Caco-2 (cell line): ENCODE data around the gene FNIP1. TPM values are rescaled to one million over a fixed set of nuclear protein-coding genes. Genes with fewer than 3 reads are reported as not detected.
A peak's percentile ranks its signal among the peaks of the same experiment; 100 is the strongest.

ENCODE experiments used
- BruUV-seq: library from RNA; stranded (reverse); fragments of 400-500 nt; replicated peaks from 2 replicates; lab custom pipeline; 2021; lab: Mats Ljungman, UMichigan
- CTCF ChIA-PET: fragments of 300-600 bp; sonication (Branson Sonifier 250); formaldehyde crosslinking; loops from one replicate; lab custom pipeline; 2022; ENCODE audit warnings: antibody characterized with exemption; lab: Charles Lee
- POLR2A ChIA-PET: fragments of 300-600 bp; sonication (Branson Sonifier 250); formaldehyde crosslinking; loops from one replicate; lab custom pipeline; 2022; ENCODE audit warnings: antibody characterized with exemption; lab: Charles Lee
- DNase-seq, 2 experiments: peaks; one replicate each; pipeline versions ENCODE4 v3.0.0 to v3.0.0-alpha.2; 2020 to 2022
- H3K27me3 ChIP-seq: replicated peaks from 2 replicates; pipeline ENCODE4 v1.6.0; 2011; ENCODE audit warnings: low read length; ENCODE audit not compliant: control insufficient read depth, insufficient read depth
- H3K36me3 ChIP-seq: 2 replicates; pipeline ENCODE4 v1.5.1; 2011; ENCODE audit warnings: low read length; ENCODE audit not compliant: control insufficient read depth, insufficient read depth
- H3K4me1 ChIP-seq: fragments of 250-450 bp; sonication (Bioruptor Pico); 2 replicates; pipeline ENCODE4 v1.5.1; 2020; ENCODE audit warnings: mild to moderate bottlenecking
- H3K4me3 ChIP-seq: 2 replicates; pipeline ENCODE4 v1.5.1; 2011; ENCODE audit warnings: low read depth, mild to moderate bottlenecking, control low read depth, low read length
- H3K9me3 ChIP-seq: fragments of 250-450 bp; sonication (Bioruptor Pico); 2 replicates; pipeline ENCODE4 v1.5.1; 2020; ENCODE audit warnings: mild to moderate bottlenecking, moderate library complexity
- H3K27ac Mint-ChIP-seq: one replicate; pipeline ENCODE4 v1.8.0; 2022; ENCODE audit warnings: mixed read lengths; ENCODE audit not compliant: unreplicated experiment
- H3K27me3 Mint-ChIP-seq: one replicate; pipeline ENCODE4 v1.8.0; 2022; ENCODE audit warnings: mixed read lengths; ENCODE audit not compliant: insufficient read depth, unreplicated experiment
- H3K36me3 Mint-ChIP-seq: one replicate; pipeline ENCODE4 v1.8.0; 2022; ENCODE audit warnings: mild to moderate bottlenecking, mixed read lengths; ENCODE audit not compliant: insufficient read depth, unreplicated experiment
- H3K4me1 Mint-ChIP-seq: one replicate; pipeline ENCODE4 v1.8.0; 2022; ENCODE audit warnings: low read depth, mixed read lengths; ENCODE audit not compliant: unreplicated experiment
- H3K4me3 Mint-ChIP-seq: one replicate; pipeline ENCODE4 v1.8.0; 2022; ENCODE audit warnings: mild to moderate bottlenecking, moderate library complexity, mixed read lengths; ENCODE audit not compliant: unreplicated experiment
- H3K9me3 Mint-ChIP-seq: one replicate; pipeline ENCODE4 v1.8.0; 2022; ENCODE audit warnings: mixed read lengths; ENCODE audit not compliant: unreplicated experiment
- intact Hi-C: fragments of 100-400 bp; cut with micrococcal nuclease; formaldehyde crosslinking; loops from one replicate; pipeline ENCODE4 v1.10.0; 2022; ENCODE audit not compliant: unreplicated experiment
- total RNA-seq: library from RNA; stranded (reverse); gene quantifications from 2 replicates; pipeline ENCODE4 v1.2.3, GENCODE V29; 2022
- TF ChIP-seq, protein P1 (sequence below), 2 experiments: fragments of 200-600 bp in 1 of 2; IDR thresholded peaks; 1 replicate in 1 of 2; 2 replicates in 1 of 2; pipeline versions ENCODE4 v1.5.1 to v1.8.0; 2011 to 2022; ENCODE audit warnings: antibody characterized with exemption in 1 of 2, control low read depth in 1 of 2, inconsistent platforms in 1 of 2, low read depth in 1 of 2, low read length in 1 of 2, mild to moderate bottlenecking in 1 of 2, moderate library complexity in 1 of 2; ENCODE audit not compliant: insufficient read depth in 1 of 2, severe bottlenecking in 1 of 2, unreplicated experiment in 1 of 2

Gene FNIP1
- total RNA-seq, 1 experiment from 2014 or later: 45.0 TPM

DNA sequence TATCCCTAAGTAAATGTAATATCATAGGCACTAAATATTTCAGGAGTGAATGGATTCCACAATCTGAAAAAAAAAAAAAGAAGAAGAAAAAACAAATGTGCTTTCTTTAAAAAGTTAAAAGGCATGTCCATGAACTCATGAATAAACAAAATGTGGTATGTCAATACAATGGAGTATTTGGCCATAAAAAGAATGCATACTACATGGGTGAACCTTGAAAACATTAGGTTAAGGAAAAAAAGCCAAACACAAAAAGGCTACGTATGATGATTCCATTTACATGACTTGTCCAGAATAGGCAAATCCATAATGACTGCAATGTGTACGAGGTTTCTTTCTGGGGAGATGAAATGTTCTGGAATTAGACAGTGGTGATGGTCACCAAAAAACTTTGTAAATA is 45.3 kb downstream of the FNIP1 start:
- H3K4me3 ChIP-seq: no peak overlapping the region
- H3K9me3 Mint-ChIP-seq: no peaks in the 10 kb centered on the region
- H3K4me3 Mint-ChIP-seq: no peak overlapping the region
- no peaks in the 10 kb centered on the region for H3K27me3 Mint-ChIP-seq
- no TSS peak for BruUV-seq
- H3K27me3 ChIP-seq: no peaks in the 10 kb centered on the region
- H3K4me1 Mint-ChIP-seq: peaks cover 16% of the 10 kb centered on the region
- ChIA-PET CTCF (no interaction called here), POLR2A (interaction anchor here (0.6 kb wide), 1 partner anchor 638 kb away, joined by 3 read pairs; no protein-coding TSS in a partner anchor)
- peaks cover 6% of the 10 kb centered on the region for H3K36me3 Mint-ChIP-seq
- H3K36me3 ChIP-seq: no peaks in the 10 kb centered on the region
- intact Hi-C loops: no loop called here
- no peaks in the 10 kb centered on the region for H3K4me1 ChIP-seq
- no peaks in the 10 kb centered on the region for H3K9me3 ChIP-seq
- no peak for DNase-seq
- H3K27ac Mint-ChIP-seq: no peak overlapping the region
- TF ChIP-seq, protein P1, sequence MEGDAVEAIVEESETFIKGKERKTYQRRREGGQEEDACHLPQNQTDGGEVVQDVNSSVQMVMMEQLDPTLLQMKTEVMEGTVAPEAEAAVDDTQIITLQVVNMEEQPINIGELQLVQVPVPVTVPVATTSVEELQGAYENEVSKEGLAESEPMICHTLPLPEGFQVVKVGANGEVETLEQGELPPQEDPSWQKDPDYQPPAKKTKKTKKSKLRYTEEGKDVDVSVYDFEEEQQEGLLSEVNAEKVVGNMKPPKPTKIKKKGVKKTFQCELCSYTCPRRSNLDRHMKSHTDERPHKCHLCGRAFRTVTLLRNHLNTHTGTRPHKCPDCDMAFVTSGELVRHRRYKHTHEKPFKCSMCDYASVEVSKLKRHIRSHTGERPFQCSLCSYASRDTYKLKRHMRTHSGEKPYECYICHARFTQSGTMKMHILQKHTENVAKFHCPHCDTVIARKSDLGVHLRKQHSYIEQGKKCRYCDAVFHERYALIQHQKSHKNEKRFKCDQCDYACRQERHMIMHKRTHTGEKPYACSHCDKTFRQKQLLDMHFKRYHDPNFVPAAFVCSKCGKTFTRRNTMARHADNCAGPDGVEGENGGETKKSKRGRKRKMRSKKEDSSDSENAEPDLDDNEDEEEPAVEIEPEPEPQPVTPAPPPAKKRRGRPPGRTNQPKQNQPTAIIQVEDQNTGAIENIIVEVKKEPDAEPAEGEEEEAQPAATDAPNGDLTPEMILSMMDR (IDR thresholded peaks at IDR 0.05; ENCODE audit: insufficient read depth in 1 of 2, low read depth in 1 of 2, low read length in 1 of 2, severe bottlenecking in 1 of 2, unreplicated experiment in 1 of 2): no peak

DNA sequence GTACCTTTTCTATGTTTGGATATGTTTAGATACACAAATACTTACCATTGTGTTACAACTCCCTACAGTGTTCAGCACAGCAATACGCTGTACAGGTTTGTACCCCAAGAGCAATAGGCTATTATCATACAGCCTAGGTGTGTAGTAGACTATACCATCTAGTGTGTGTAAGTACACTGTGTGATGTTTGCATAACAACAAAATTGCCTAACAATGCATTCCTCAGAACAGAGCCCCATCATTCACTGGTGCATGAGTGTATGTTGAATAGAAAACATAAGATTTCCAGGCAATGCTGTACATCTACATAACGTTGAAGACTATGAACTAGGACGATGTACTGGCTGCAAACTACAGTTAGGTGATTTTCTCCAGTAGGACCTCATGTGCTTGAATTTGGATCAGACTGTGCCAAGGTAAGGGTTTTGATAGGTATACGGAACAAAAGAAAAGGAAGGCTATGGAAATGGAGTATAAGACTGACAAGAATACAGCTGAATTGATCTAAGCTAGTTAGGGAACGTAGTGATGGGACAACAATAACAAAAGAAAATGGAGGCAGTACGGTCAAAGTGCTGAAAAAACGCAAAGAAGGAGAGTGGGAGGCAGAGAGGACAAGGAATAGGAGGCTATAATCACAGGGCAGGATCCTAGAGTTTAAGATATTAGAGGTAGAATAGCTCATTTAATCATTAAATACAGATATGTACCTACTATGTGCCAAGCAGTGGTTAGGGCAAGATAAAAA is 46.9 kb downstream of the FNIP1 start:
- ChIA-PET CTCF (no interaction called here), POLR2A (no interaction called here)
- no peaks in the 10 kb centered on the region for H3K27me3 ChIP-seq
- Mint-ChIP-seq H3K36me3 (peaks cover 5% of the 10 kb centered on the region), H3K27me3 (no peaks in the 10 kb centered on the region), H3K9me3 (no peaks in the 10 kb centered on the region), H3K27ac (peak overlapping the region; percentile 19), H3K4me1 (peaks cover 16% of the 10 kb centered on the region), H3K4me3 (no peak overlapping the region)
- intact Hi-C loops: no loop called here
- no peaks in the 10 kb centered on the region for H3K4me1 ChIP-seq
- no TSS peak for BruUV-seq
- TF ChIP-seq, protein P1 (IDR thresholded peaks at IDR 0.05; ENCODE audit: insufficient read depth in 1 of 2, low read depth in 1 of 2, low read length in 1 of 2, severe bottlenecking in 1 of 2, unreplicated experiment in 1 of 2): no peak
- H3K36me3 ChIP-seq: no peaks in the 10 kb centered on the region
- H3K4me3 ChIP-seq: no peak overlapping the region
- H3K9me3 ChIP-seq: no peaks in the 10 kb centered on the region
- DNase-seq: no peak

DNA sequence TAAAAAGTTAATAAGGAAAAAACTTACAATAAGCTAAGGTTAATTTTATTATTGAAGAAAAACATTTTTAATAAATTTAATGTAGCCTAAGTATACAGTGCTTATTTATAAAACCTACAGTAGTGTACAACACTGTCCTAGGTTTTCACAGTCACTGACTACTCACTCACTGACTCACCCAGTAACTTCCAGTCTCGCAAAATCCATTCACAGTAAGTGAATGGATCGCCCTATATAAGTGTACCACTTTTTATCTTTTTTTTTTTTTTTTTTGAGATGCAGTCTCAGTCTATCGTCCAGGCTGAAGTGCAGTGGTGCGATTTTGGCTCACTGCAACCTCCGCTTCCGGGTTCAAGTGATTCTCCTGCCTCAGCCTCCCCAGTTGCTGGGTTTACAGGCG is 47.7 kb downstream of the FNIP1 start:
- ChIA-PET CTCF (no interaction called here), POLR2A (no interaction called here)
- Histone ChIP-seq H3K4me1 (no peaks in the 10 kb centered on the region), H3K9me3 (no peaks in the 10 kb centered on the region), H3K36me3 (no peaks in the 10 kb centered on the region), H3K27me3 (no peaks in the 10 kb centered on the region), H3K4me3 (no peak overlapping the region)
- Mint-ChIP-seq H3K36me3 (peaks cover under 1% of the 10 kb centered on the region), H3K27me3 (no peaks in the 10 kb centered on the region), H3K4me3 (no peak overlapping the region), H3K9me3 (no peaks in the 10 kb centered on the region), H3K4me1 (peaks cover 16% of the 10 kb centered on the region), H3K27ac (no peak overlapping the region)
- no TSS peak for BruUV-seq
- TF ChIP-seq, protein P1 (IDR thresholded peaks at IDR 0.05; ENCODE audit: insufficient read depth in 1 of 2, low read depth in 1 of 2, low read length in 1 of 2, severe bottlenecking in 1 of 2, unreplicated experiment in 1 of 2): no peak
- intact Hi-C loops: no loop called here
- DNase-seq: no peak
